Naive B cell (primary cell): ENCODE results near the gene KLK14. TPM values are rescaled to one million over a fixed set of nuclear protein-coding genes. Genes with fewer than 3 reads are reported as not detected.

Experiments
- ATAC-seq, 2 donors: fragments of 150-1000 bp; cut with Tn5 transposase; 2 replicates each; pipeline ENCODE4 v1.10.0; 2021; ENCODE audit warnings: low read depth in 2 of 2, mild to moderate bottlenecking in 2 of 2, moderate library complexity in 2 of 2
- DNase-seq: peaks from one replicate; pipeline ENCODE4 v3.0.0; 2022
- H3K27ac Mint-ChIP-seq, 6 donors: one replicate each; pipeline ENCODE4 v1.8.0; 2020 to 2022; ENCODE audit warnings: mild to moderate bottlenecking in 6 of 6, mixed read lengths in 6 of 6, moderate library complexity in 5 of 6, inconsistent platforms in 2 of 6
- H3K27me3 Mint-ChIP-seq, 3 donors: one replicate each; pipeline ENCODE4 v1.8.0; 2021 to 2022; ENCODE audit warnings: mixed read lengths in 3 of 3, mild to moderate bottlenecking in 1 of 3
- H3K36me3 Mint-ChIP-seq, 2 donors: one replicate each; pipeline ENCODE4 v1.8.0; 2020 to 2022; ENCODE audit warnings: mixed read lengths in 2 of 2, inconsistent platforms in 1 of 2, mild to moderate bottlenecking in 1 of 2
- H3K4me1 Mint-ChIP-seq, 3 donors: one replicate each; pipeline ENCODE4 v1.8.0; 2020 to 2022; ENCODE audit warnings: mixed read lengths in 3 of 3, inconsistent platforms in 1 of 3, mild to moderate bottlenecking in 1 of 3, moderate library complexity in 1 of 3
- H3K4me3 Mint-ChIP-seq, 8 donors: one replicate each; pipeline ENCODE4 v1.8.0; 2020 to 2022; ENCODE audit warnings: mild to moderate bottlenecking in 8 of 8, mixed read lengths in 8 of 8, moderate library complexity in 8 of 8, inconsistent platforms in 2 of 8
- H3K9me3 Mint-ChIP-seq, 7 donors: one replicate each; pipeline ENCODE4 v1.8.0; 2020 to 2022; ENCODE audit warnings: mixed read lengths in 7 of 7, mild to moderate bottlenecking in 5 of 7, inconsistent platforms in 2 of 7, moderate library complexity in 1 of 7
- polyA plus RNA-seq, 6 donors: library from polyadenylated mRNA; unstranded; fragments of 300-500 nt; fragmentation: Illumina TruSeq; gene quantifications; one replicate each; pipeline ENCODE4 v1.2.3, GENCODE V29; 2021; ENCODE audit warnings: low read depth in 6 of 6

The KLK14 gene
- polyA plus RNA-seq, 6 donors from 2014 or later, result 0.49 TPM; not detected in 5

DNA sequence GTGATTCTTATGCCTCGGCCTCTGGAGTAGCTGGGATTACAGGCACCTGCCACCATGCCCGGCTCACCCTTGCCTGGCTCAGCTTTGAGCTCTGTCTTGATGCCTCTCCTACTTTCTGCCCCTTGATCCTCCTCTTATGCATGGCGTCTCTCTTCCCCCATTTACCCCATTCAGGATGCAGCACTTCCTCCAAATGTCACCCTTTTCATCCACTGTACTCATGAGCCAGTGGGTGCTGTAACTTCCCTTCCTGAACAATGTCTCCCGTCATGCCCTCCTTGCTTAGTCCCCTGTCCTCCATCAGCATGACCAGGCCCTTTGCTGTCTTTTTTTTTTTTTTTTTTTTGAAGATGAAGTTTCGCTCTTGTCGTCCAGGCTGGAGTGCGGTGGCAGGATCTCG lies 38.6 kb upstream of the KLK14 start:
- no peaks in the 10 kb centered on the region for H3K9me3 Mint-ChIP-seq
- H3K27me3 Mint-ChIP-seq, result peaks cover 20 to 28% (median 23%) of the 10 kb centered on the region in 3 donors
- ATAC-seq (no peak), DNase-seq (no peak)
- H3K36me3 Mint-ChIP-seq, result no peaks in the 10 kb centered on the region
- H3K4me1 Mint-ChIP-seq, result peaks cover 10 to 18% (median 17%) of the 10 kb centered on the region in 3 donors
- H3K4me3 Mint-ChIP-seq, result no peak overlapping the region
- no peak overlapping the region for H3K27ac Mint-ChIP-seq

DNA sequence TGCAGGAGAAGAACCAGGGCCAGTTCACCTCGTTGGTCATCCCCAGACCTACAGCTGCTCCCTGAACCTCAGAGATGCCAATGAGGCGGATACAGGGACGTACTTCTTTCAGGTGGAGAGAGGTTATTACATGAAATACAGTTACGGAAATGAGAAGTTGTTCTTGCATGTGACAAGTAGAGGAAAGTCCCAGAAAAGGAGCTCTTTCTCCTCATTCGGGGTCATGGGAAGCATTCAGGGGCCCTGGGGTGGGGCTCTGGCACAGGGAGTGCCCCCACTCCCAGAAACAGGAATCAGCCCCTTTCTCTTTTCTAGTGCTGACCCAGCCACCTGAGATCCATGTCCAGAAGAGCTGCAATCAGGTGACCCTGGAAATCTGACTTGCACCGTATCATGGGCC lies 37.5 kb upstream of the KLK14 start:
- H3K4me3 Mint-ChIP-seq, result no peak overlapping the region
- no peaks in the 10 kb centered on the region for H3K36me3 Mint-ChIP-seq
- DNase-seq, result no peak
- no peak overlapping the region for H3K27ac Mint-ChIP-seq
- peaks cover 10 to 18% (median 16%) of the 10 kb centered on the region in 3 donors for H3K4me1 Mint-ChIP-seq
- peaks cover 22 to 30% (median 28%) of the 10 kb centered on the region in 3 donors for H3K27me3 Mint-ChIP-seq
- ATAC-seq, result no peak
- no peaks in the 10 kb centered on the region for H3K9me3 Mint-ChIP-seq

DNA sequence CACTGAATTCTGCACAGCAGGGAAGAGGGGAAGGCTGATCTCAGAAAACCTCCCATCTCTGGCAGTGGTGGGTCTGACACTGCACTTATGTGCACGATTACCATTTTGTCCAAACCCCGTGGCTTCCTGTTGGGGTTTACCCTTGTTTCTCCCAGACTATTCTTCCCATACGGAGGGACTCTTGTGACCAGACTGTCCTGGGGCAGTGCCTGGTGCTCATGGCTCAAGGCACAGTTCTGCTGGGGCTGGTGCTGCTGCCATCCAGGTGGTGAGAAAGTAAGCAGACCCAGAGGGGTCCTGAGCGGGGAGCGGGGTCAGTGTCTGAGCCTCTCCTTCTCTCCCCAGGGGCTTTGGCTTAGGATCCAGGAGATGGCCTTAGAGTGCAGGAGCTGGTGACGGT lies 36.9 kb upstream of the KLK14 start:
- no peak for ATAC-seq
- H3K4me3 Mint-ChIP-seq, result no peak overlapping the region
- H3K9me3 Mint-ChIP-seq, result no peaks in the 10 kb centered on the region
- no peaks in the 10 kb centered on the region for H3K36me3 Mint-ChIP-seq
- H3K4me1 Mint-ChIP-seq, result peaks cover 10 to 18% (median 16%) of the 10 kb centered on the region in 3 donors
- peaks cover 27 to 35% (median 28%) of the 10 kb centered on the region in 3 donors for H3K27me3 Mint-ChIP-seq
- no peak overlapping the region for H3K27ac Mint-ChIP-seq
- no peak for DNase-seq

DNA sequence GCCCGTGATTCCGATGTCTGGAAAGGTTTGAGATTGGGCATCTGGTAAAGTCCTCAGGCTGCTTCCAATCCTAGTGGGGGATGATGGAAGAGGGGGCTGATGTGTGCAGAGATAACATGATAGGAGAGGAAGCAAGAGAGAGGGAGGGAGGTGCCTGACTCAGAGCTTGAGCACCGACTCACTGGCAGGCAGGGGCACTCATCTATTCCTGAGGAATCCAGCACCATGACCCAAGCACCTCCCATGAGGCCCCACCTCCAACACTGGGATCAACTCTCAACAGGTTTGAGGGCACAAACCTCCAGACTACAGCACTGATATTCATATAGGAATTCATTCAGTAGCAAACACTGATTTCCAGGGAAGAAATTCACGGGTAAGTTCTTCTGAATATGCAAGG lies 36.4 kb upstream of the KLK14 start:
- no peak for ATAC-seq
- no peaks in the 10 kb centered on the region for H3K9me3 Mint-ChIP-seq
- peaks cover 9 to 16% (median 13%) of the 10 kb centered on the region in 3 donors for H3K4me1 Mint-ChIP-seq
- H3K27ac Mint-ChIP-seq, result peak overlapping the region in 1 of 6 donors; percentile 79
- no peaks in the 10 kb centered on the region for H3K36me3 Mint-ChIP-seq
- H3K27me3 Mint-ChIP-seq, result peaks cover 27 to 35% (median 28%) of the 10 kb centered on the region in 3 donors
- no peak overlapping the region for H3K4me3 Mint-ChIP-seq
- DNase-seq, result no peak

DNA sequence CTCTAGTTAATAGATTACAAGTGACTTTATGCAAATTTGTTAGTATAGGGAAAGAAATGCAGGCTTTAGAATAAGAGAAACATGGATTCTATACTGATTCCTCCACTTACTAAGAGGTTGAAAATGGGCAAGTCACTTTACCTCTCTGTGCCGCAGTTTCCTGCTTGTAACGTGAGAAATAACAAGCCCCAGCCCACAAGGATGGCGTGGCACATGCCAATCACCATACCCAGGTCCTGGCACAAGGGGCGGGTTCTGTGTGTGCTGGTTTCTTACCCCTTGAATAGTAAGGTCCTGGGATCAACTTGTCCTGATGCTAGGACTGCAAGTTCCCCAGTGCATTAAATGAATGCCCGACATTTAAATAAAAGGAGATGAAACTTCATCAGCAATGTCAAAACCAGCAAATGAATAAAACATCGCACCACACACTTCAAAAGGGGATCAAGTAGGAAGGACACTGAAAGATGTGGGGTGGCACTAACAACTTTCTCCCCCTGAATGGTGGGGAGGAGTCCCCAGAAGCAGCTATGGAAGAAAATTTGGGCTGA lies 34.1 kb upstream of the KLK14 start:
- ATAC-seq (no peak), DNase-seq (no peak)
- Mint-ChIP-seq H3K9me3 (no peaks in the 10 kb centered on the region), H3K4me3 (no peak overlapping the region), H3K4me1 (peaks cover 0 to 2% (median under 1%) of the 10 kb centered on the region in 3 donors), H3K36me3 (no peaks in the 10 kb centered on the region), H3K27me3 (peaks cover 22 to 35% (median 24%) of the 10 kb centered on the region in 3 donors), H3K27ac (no peak overlapping the region)

DNA sequence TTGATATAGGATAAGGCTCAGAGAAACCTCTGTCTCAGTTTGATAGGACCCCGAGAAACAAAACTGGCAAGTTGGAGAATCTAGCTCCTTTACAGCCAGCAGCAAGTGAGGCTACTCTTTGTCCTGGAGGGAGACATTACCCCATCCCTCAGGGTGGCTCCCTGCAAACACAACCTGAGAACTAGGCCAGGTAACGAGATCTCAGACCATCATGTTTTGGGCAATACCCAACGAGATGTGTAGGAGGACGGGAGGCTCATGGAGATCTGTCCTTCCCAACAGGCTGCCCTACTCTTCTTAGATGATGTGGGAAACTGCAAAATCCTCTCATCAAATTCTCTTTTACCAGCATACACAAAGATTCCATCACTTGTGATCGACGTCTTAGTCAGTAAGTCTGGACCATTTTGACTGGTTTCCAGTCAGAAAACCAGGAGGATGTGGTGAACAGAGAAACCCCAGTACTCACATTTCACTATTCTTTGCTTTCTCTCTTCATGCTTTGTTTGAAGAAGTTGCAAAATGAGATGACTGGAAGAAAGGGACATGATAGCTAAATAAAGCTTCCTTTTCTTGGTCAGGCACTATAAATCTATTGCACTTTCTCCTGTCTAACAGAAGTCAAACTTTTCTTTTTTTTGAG lies 31.5 kb upstream of the KLK14 start:
- no peak for ATAC-seq
- H3K27ac Mint-ChIP-seq, result no peak overlapping the region

DNA sequence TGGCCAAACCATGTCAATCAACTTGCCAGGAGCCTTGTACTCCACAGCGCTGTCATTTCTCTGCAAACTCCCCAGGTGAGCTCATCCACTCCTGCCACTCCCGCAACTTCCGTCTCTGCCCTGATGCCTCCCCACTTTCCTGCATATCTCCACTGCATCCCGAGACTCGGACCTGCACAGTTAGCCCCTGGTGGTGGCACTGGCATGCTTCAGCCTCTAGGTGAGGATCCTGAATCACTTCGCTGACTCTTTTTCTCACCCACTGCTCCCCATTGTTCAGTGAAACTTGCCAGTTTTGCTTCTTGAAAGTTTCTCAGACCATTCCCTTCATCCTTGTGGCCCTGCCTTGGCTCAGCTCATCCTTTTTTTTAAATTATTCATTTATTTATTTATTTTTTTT lies 28.9 kb upstream of the KLK14 start:
- no peak overlapping the region for H3K27ac Mint-ChIP-seq
- no peak overlapping the region for H3K4me3 Mint-ChIP-seq
- peaks cover 0 to 14% (median 7%) of the 10 kb centered on the region in 3 donors for H3K27me3 Mint-ChIP-seq
- no peaks in the 10 kb centered on the region for H3K36me3 Mint-ChIP-seq
- H3K9me3 Mint-ChIP-seq, result no peaks in the 10 kb centered on the region
- DNase-seq, result no peak
- H3K4me1 Mint-ChIP-seq, result peaks cover 19 to 24% (median 19%) of the 10 kb centered on the region in 3 donors
- ATAC-seq, result no peak

More for the DNA sequence above, 31.5 kb upstream of the KLK14 start:
- DNase-seq, result no peak
- H3K9me3 Mint-ChIP-seq, result no peaks in the 10 kb centered on the region
- peaks cover 0 to 2% (median 0%) of the 10 kb centered on the region in 3 donors for H3K4me1 Mint-ChIP-seq
- peaks cover 15 to 29% (median 15%) of the 10 kb centered on the region in 3 donors for H3K27me3 Mint-ChIP-seq
- no peaks in the 10 kb centered on the region for H3K36me3 Mint-ChIP-seq
- H3K4me3 Mint-ChIP-seq, result no peak overlapping the region

DNA sequence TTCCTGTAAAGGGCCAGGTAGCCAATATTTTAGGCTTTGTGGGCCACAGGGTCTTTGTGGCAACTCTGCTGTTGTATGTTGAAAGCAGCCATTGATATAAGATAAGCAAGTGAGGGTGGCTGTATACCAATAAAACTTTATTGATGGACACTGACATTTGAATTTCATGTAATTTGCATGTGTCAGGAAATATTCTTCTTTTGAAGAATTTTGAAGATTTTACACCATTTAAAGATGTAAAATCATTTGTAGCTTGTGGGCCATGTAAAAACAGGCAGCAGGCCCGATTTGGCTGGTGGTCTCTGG lies 27.9 kb upstream of the KLK14 start:
- Mint-ChIP-seq H3K4me1 (peaks cover 26 to 32% (median 26%) of the 10 kb centered on the region in 3 donors), H3K36me3 (no peaks in the 10 kb centered on the region), H3K27ac (no peak overlapping the region), H3K9me3 (no peaks in the 10 kb centered on the region), H3K4me3 (peak overlapping the region in 3 of 8 donors; percentile 21 to 57 (median 40)), H3K27me3 (peaks cover 0 to 7% (median 7%) of the 10 kb centered on the region in 3 donors)
- no peak for DNase-seq
- ATAC-seq, result no peak

DNA sequence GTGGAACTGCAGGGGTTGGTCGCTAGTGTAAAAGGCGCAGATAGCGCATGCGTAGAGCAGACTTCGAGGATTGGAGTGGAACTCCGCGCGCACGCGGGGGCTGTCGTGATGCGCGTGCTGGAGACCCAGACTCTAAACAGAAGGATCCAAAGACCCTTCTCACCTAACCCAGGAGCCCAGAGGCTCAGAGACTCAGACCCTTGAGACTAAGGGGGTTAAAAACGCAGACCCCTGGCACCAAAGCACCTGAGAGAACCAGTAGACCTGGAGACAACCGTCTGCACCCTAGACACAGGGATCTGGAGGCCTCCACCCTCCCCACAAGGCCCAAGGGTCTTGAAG lies 26.1 kb upstream of the KLK14 start:
- peak; percentile 37 to 47 for ATAC-seq
- Mint-ChIP-seq H3K27ac (peak overlapping the region; percentile 93 to 99 (median 97)), H3K27me3 (no peaks in the 10 kb centered on the region), H3K4me1 (peaks cover 36 to 41% (median 37%) of the 10 kb centered on the region in 3 donors), H3K4me3 (peak overlapping the region; percentile 87 to 99 (median 96)), H3K36me3 (peaks cover 0 to 4% of the 10 kb centered on the region in 2 donors), H3K9me3 (no peaks in the 10 kb centered on the region)
- no peak for DNase-seq

DNA sequence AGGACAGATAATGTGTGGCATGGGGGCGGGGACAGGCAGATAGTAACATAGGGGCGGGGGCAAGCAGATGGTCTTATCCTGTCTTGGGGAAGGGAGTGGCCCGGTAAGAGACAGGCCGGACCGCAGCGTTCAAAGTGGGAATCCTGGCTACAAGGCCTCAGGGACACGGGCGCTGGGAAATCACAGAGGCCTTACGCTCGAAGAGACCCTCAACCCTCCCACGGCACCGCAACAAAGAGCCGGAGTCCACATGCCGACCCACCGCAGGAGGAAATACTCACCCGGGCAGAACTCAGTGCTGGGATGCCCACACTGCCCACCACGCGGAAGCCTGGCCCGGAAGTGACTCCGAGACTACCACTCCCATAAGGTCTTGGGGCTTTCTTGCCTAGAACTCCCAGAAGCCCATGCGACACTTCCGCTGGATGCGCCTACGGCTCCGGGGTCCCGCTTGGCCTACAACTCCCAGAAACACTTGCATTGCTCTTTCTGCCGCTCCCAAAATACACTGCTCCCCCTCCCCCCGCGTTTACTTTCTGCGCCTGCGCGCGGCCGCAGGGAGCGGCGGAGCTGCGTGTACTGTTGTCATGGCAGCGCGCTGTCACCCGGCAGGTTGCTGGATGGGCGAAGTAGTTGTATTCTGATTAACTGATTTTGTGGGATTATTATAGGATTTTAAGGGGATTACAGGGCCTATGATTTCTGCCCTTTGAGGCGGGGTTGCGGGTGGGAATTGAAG lies 25.5 kb upstream of the KLK14 start, which contains the start of gene CTU1:
TSS of gene CTU1 (minus strand) at position 344 of the 739 bp plus-strand sequence. CDS start 3,840 bp downstream, outside the sequence.
- H3K9me3 Mint-ChIP-seq, result no peaks in the 10 kb centered on the region
- DNase-seq, result peak; percentile 98
- H3K27me3 Mint-ChIP-seq, result no peaks in the 10 kb centered on the region
- peak within 1 kb of the TSS; percentile 87 to 99 (median 96) for H3K4me3 Mint-ChIP-seq
- H3K4me1 Mint-ChIP-seq, result peaks cover 36 to 41% (median 37%) of the 10 kb centered on the region in 3 donors
- ATAC-seq, result peak; percentile 96 to 99
- H3K27ac Mint-ChIP-seq, result peak within 1 kb of the TSS; percentile 93 to 99 (median 97)
- peaks cover 0 to 4% of the 10 kb centered on the region in 2 donors for H3K36me3 Mint-ChIP-seq

DNA sequence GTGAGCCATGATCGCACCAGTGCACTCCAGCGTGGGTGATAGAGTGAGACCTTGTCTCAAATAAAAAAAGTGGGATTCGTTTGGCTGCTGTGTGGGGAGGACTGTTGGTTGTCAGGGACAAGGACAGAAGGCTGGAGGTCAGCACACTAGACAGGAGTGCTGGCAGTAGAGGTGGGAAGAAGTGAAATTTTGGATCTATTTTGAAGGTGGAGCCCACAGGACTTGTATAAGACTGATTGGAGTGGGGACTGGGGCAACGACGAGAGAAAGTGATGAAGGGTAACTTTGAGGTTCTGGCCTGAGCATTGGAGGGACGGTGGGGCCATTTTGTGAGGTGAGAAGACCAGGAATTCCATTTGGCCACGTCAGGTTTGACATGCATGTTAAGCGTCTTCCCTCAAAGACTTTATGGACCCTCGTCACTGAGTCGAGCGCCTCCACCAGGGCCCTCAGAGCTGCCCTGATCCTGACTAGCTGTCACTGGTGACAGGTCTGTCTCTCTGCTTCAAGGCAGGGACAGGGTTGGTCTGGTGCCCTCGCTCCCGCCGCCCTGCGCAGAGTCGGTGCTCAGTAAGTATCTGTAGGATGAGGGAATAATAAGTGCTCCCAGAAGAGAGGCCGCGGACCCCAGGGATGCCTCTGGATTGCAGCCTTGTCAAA lies 24.8 kb upstream of the KLK14 start:
- H3K4me1 Mint-ChIP-seq, result peaks cover 40 to 41% (median 41%) of the 10 kb centered on the region in 3 donors

DNA sequence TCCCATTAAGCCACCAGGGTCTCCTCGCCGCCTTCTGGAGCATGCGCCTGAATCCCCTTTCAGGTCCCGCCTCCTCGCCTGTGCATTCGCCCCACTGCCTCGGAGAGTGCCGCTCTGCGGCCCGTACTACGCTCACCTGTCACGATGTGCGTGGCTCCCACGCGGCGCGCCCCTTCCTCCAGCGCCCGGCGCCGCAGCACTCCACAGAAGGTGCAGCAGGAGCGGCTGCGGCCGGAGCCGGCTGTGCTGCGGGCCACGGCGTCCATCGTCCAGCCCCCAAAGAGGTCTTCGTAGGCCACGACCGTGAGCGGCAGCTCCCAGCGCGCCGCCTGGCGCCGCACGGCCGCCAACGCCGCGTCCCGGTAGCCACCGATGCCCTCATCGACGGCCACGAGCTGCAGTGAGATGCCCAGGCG lies 21.2 kb upstream of the KLK14 start:
- Mint-ChIP-seq H3K27me3 (no peaks in the 10 kb centered on the region), H3K27ac (no peak overlapping the region), H3K4me3 (no peak overlapping the region), H3K36me3 (peaks cover 10 to 21% of the 10 kb centered on the region in 2 donors), H3K4me1 (peaks cover 44 to 62% (median 45%) of the 10 kb centered on the region in 3 donors), H3K9me3 (no peaks in the 10 kb centered on the region)
- DNase-seq (no peak), ATAC-seq (no peak)

More for the DNA sequence above, 24.8 kb upstream of the KLK14 start:
- Mint-ChIP-seq H3K36me3 (peaks cover 5 to 10% of the 10 kb centered on the region in 2 donors), H3K27ac (peak overlapping the region; percentile 93 to 99 (median 97)), H3K4me3 (peak overlapping the region; percentile 87 to 99 (median 96)), H3K27me3 (no peaks in the 10 kb centered on the region), H3K9me3 (no peaks in the 10 kb centered on the region)
- no peak for ATAC-seq
- DNase-seq, result no peak

DNA sequence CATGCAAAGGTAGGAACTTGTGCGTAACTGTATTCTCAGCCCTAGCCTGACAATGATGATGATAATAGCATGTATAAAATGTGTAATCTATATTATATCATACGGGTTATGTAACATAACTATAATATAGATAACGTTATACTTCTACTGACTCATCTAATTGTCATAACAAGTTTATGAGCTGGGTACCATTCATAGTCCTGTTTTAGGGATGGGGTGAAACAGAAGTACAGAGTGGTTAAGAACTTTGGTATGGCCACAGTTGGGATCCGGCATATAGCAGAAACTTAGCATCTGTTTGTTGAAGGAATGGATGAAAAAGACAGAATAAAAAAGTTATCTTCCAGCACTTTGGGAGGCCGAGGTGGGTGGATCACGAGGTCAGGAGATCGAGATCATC lies 20.3 kb upstream of the KLK14 start:
- H3K27ac Mint-ChIP-seq, result peak overlapping the region in 2 of 6 donors; percentile 26 to 48
- ATAC-seq, result no peak
- no peaks in the 10 kb centered on the region for H3K27me3 Mint-ChIP-seq
- H3K9me3 Mint-ChIP-seq, result no peaks in the 10 kb centered on the region
- peaks cover 35 to 57% (median 40%) of the 10 kb centered on the region in 3 donors for H3K4me1 Mint-ChIP-seq
- H3K4me3 Mint-ChIP-seq, result no peak overlapping the region
- no peak for DNase-seq
- H3K36me3 Mint-ChIP-seq, result peaks cover 10 to 22% of the 10 kb centered on the region in 2 donors
